Thyroid gland (tissue), 4 donors: ENCODE measurements around the gene MPZL2.

ENCODE experiments used
- POLR2A ChIP-seq, 2 donors: fragments of 450-650 bp; IDR thresholded peaks; one replicate each; pipeline ENCODE4 v1.6.1; 2017; ENCODE audit warnings: antibody characterized with exemption in 2 of 2, mild to moderate bottlenecking in 2 of 2, moderate library complexity in 1 of 2
- TF ChIP-seq, protein P1 (sequence below), 6 experiments: fragments of 200-600 bp in 3 of 6; fragments of 450-650 bp in 3 of 6; sonication (generic) in 3 of 6; IDR thresholded peaks; one replicate each; pipeline ENCODE4 v1.5.1; 2016 to 2019; ENCODE audit warnings: antibody characterized with exemption in 6 of 6, mild to moderate bottlenecking in 2 of 6, inconsistent platforms in 1 of 6, moderate library complexity in 1 of 6

DNA sequence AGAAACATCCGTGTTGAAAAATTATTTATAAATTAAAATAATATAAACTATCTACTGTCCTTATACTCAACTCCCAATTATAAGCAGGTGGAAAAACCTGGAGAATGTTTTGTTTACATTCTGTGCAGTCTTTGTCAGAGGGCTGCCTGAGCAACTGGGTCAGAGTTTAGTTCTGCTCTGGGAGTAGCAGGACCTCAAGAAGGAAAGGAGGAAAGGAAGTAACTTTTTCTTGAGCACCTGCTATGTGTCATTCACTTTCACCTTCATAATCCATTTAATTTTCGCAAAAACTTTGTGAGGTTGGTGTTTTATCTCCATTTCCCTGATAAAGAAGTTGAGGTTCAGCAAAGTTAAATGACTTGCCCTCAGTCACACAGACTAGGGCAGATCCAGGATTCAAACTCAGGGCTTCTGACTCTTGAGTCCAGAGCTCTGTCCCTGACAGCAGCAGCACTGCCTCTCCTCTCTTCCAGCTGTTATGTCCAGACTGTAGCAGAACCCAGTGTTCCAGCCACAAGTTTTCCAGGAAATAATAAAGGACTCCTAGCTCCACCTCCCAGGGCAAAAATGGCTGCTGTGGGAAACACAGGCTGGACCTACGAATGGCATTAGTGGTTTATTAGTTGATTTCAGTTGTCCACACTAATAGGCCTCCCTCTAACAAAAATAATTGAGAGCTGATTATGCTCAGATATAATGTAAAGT is 46.8 kb upstream of the MPZL2 start:
- TF ChIP-seq, protein P1, sequence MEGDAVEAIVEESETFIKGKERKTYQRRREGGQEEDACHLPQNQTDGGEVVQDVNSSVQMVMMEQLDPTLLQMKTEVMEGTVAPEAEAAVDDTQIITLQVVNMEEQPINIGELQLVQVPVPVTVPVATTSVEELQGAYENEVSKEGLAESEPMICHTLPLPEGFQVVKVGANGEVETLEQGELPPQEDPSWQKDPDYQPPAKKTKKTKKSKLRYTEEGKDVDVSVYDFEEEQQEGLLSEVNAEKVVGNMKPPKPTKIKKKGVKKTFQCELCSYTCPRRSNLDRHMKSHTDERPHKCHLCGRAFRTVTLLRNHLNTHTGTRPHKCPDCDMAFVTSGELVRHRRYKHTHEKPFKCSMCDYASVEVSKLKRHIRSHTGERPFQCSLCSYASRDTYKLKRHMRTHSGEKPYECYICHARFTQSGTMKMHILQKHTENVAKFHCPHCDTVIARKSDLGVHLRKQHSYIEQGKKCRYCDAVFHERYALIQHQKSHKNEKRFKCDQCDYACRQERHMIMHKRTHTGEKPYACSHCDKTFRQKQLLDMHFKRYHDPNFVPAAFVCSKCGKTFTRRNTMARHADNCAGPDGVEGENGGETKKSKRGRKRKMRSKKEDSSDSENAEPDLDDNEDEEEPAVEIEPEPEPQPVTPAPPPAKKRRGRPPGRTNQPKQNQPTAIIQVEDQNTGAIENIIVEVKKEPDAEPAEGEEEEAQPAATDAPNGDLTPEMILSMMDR (IDR thresholded peaks at IDR 0.05), result no peak
- no peak for TF ChIP-seq POLR2A (IDR thresholded peaks at IDR 0.05)
